Fibroblast of pulmonary artery (primary cell): ENCODE measurements around the gene TBCCD1.

Experiments
- DNase-seq: peaks from one replicate; pipeline ENCODE4 v3.0.0-alpha.2; 2010; ENCODE audit warnings: low read depth
- H3K4me3 ChIP-seq: replicated peaks from 2 replicates; pipeline ENCODE4 v1.5.1; 2011; ENCODE audit warnings: low read depth, mild to moderate bottlenecking, control low read depth, low read length, moderate library complexity
- CTCF ChIP-seq: IDR thresholded peaks from 2 replicates; pipeline ENCODE4 v1.5.1; 2011; ENCODE audit warnings: mild to moderate bottlenecking, control low read depth, low read length, inconsistent platforms; ENCODE audit errors: missing control alignments

TBCCD1 gene

GRCh38 chr3:186596568-186597287 lies 29.6 kb upstream of the TBCCD1 start:
- TF ChIP-seq CTCF: no peak
- peak; percentile 44 for DNase-seq
- H3K4me3 ChIP-seq: no peak overlapping the region

GRCh38 chr3:186594591-186595113 lies 27.5 kb upstream of the TBCCD1 start:
- TF ChIP-seq CTCF: no peak
- no peak overlapping the region for H3K4me3 ChIP-seq
- DNase-seq: no peak

GRCh38 chr3:186593862-186594261 lies 26.7 kb upstream of the TBCCD1 start:
- no peak for TF ChIP-seq CTCF
- H3K4me3 ChIP-seq: no peak overlapping the region
- no peak for DNase-seq

GRCh38 chr3:186592682-186593081 lies 25.5 kb upstream of the TBCCD1 start:
- TF ChIP-seq CTCF: no peak
- no peak overlapping the region for H3K4me3 ChIP-seq
- DNase-seq: no peak

- no peak overlapping the region for H3K4me3 ChIP-seq
- TF ChIP-seq CTCF: no peak
- no peak for DNase-seq
Observed at GRCh38 chr3:186590580-186591295, 23.6 kb upstream of the TBCCD1 start.

GRCh38 chr3:186589856-186590579 lies 22.9 kb upstream of the TBCCD1 start:
- DNase-seq: peak; percentile 49
- H3K4me3 ChIP-seq: no peak overlapping the region
- no peak for TF ChIP-seq CTCF
